GM18508 (cell line): Measurements from ENCODE around the gene MMP11.

Experiments used
- ATAC-seq: cut with Tn5 transposase; IDR thresholded peaks from one replicate; pipeline ENCODE4 v1.9.1; 2021; ENCODE audit warnings: moderate number of reproducible peaks; ENCODE audit not compliant: insufficient read depth, unreplicated experiment

MMP11 gene

GRCh38 chr22:23779731-23780130, 7.1 kb downstream of the MMP11 start:
- ATAC-seq = no peak

- no peak for ATAC-seq
These were observed 7.6 kb downstream of the MMP11 start for GRCh38 chr22:23780146-23780748.

GRCh38 chr22:23781065-23781464, 8.4 kb downstream of the MMP11 start:
- no peak for ATAC-seq

GRCh38 chr22:23781511-23782183, 9.0 kb downstream of the MMP11 start:
- no peak for ATAC-seq

- no peak for ATAC-seq
These were observed 9.6 kb downstream of the MMP11 start for GRCh38 chr22:23782252-23782651.

GRCh38 chr22:23782703-23783102, 10.1 kb downstream of the MMP11 start:
- no peak for ATAC-seq

- ATAC-seq = no peak
These were observed 10.9 kb downstream of the MMP11 start for GRCh38 chr22:23783265-23784150.

GRCh38 chr22:23784215-23784732, 11.6 kb downstream of the MMP11 start:
- no peak for ATAC-seq

GRCh38 chr22:23786261-23786710, 13.6 kb downstream of the MMP11 start:
- no peak for ATAC-seq

GRCh38 chr22:23786752-23787599, 14.3 kb downstream of the MMP11 start, which contains the start of gene SMARCB1:
SMARCB1 (plus strand) TSS chr22:23786966; CDS start chr22:23787170, 204 bp downstream.
- ATAC-seq = no peak

- no peak for ATAC-seq
These were observed 14.9 kb downstream of the MMP11 start for GRCh38 chr22:23787600-23787896.

GRCh38 chr22:23787910-23788309, 15.3 kb downstream of the MMP11 start:
- ATAC-seq = no peak

- no peak for ATAC-seq
These were observed 16.5 kb downstream of the MMP11 start for GRCh38 chr22:23789121-23789520.

GRCh38 chr22:23789638-23790037, 17.0 kb downstream of the MMP11 start:
- ATAC-seq = no peak

- ATAC-seq = no peak
These were observed 18.4 kb downstream of the MMP11 start for GRCh38 chr22:23790819-23791737.

GRCh38 chr22:23791738-23792645, 19.3 kb downstream of the MMP11 start:
- no peak for ATAC-seq

- ATAC-seq = no peak
These were observed 20.7 kb downstream of the MMP11 start for GRCh38 chr22:23793326-23793725.

GRCh38 chr22:23796461-23796860, 23.8 kb downstream of the MMP11 start:
- no peak for ATAC-seq
